GM18861 (cell line): ENCODE measurements around the gene SLC7A5.
"Not testable (repeated sequence)": the region's sequence is repeated elsewhere in the genome, so short reads cannot be mapped to it uniquely, and the experiment has no call there.

ENCODE experiments used
- ATAC-seq: cut with Tn5 transposase; IDR thresholded peaks from one replicate; pipeline ENCODE4 v1.9.1; 2021; ENCODE audit not compliant: unreplicated experiment

The SLC7A5 gene

GRCh38 chr16:87869061-87869878 lies at the start of gene SLC7A5:
SLC7A5 (minus strand) TSS chr16:87869507; CDS start chr16:87869422, 85 bp downstream.
- peak; percentile 37 for ATAC-seq

DNA sequence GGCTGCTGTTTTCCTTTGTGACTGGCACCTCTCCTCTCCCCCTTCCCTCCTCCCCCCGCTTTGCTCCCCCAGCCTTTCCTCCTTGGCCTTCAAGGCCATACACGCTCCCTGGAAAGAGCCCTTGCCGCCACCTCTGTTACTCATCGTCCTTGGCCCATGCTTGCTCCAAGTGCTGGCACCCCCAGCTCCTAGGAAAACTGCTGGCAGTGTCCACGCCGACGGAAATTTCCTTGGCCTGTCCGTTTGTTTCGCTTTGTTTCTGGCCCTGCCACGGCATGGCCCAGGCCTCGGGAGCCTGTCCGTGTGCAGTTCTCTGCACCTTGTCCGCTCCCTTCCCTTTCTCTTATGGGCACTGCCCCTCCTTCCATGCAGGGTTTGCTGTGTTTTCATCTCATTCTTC lies 49.0 kb upstream of the SLC7A5 start:
- no peak for ATAC-seq

DNA sequence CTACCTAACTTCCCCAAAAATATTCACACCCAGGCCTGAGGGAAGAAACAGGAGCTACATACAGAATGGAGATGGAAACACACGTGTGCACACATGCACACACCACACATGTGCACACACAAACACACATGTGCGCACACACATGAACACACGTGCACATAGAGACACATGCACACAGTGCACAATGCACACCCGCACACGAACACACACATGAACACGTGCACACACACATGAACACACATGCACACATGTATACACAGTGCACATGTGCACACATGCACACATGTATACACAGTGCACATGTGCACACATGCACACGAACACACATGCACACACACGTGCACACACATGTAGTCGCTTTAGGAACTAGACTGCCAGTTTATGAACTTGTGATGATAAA lies 48.2 kb upstream of the SLC7A5 start:
- ATAC-seq: no peak

- no peak for ATAC-seq
Measured at GRCh38 chr16:87914812-87915211, 45.5 kb upstream of the SLC7A5 start.

GRCh38 chr16:87914021-87914725 lies 44.9 kb upstream of the SLC7A5 start:
- not testable (repeated sequence) for ATAC-seq

GRCh38 chr16:87912691-87913090 lies 43.4 kb upstream of the SLC7A5 start:
- ATAC-seq: not testable (repeated sequence)

DNA sequence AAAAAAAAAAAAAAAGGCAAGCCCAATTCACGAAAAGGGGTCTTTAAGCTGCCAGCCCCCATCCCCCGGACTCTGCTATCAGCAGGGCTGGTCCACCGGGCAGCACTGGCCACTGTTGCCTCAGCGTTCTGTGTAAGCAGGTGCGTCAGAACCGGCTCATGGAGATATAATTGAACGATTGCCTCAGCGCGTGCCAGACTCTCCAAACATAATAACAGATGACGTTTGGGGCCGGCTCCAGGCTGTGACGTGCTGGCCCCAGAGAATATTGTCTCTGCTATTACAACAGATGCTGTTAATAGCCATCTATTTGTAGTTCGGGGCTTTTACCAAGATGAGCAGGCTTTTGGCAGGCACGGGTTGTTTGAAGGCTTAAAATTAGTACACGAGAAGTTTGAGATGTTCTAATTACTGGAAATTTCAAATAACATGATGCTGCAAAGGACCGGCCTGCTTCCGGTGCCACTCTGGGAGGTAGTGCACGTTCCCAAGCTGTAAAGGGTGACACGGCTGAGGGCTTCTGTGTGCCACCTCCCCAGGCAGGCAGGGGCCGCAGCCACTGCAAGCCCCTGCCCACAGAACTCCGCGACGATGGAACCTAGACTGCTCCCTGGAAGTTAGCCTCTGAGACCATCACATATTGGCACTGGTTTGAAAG lies 41.9 kb upstream of the SLC7A5 start:
- ATAC-seq: not testable (repeated sequence)

DNA sequence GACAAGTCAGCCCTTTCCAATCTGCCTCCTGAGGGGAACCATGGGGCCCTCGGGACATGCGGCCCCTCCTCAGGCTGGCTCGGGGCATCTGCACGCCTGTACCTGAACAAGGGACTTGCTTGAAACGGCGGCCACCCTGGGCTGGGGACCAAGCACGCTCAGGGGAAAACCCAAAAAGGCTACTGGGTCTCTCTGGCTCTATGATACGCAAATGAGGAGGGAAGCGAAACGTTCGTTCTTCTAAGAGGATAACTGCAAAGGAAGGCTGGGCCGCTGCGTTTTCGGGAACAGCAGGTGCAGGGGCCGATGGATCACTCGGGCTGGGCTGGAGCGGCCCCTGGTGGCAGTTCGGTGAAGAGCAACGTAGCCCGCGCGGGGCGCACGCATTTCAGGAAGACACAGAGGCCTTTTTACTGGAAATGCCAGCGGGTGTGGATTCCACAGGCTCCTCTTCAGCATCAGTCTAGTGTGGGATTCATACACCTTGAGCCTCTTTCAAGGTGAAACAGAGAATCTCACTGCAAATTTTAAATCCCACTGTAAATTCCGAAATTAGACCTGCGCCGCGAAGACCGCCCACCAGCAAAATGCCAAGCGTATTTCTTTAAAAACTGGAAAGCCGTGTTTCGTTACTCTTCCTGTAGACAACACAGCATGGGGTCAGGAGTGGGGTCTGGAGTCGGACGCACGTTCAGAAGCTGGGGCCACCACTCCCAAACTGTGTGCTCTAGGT lies 40.1 kb upstream of the SLC7A5 start:
- ATAC-seq: peak; percentile 78

DNA sequence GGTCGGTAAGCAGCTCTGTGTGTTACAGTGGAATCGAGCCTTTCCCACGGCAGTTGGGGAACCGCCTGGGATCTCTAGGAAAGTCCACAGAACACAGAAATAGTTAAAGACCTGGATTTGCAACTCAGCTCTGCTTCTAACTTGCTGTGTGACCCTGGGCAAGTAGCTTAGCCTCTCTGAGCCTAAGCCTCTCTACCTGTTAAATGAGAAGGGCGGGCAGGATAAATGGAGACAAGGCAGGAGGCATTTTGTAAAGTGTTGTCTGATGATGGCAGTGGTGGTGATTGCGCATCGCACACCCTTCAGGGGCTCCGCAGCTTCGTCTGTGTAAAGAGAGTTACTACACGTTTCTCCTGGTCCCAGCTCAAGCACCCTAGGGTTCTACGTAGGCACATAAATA lies 38.8 kb upstream of the SLC7A5 start:
- ATAC-seq: not testable (repeated sequence)

GRCh38 chr16:87905521-87905920 lies 36.2 kb upstream of the SLC7A5 start:
- not testable (repeated sequence) for ATAC-seq

- ATAC-seq: not testable (repeated sequence)
Measured at GRCh38 chr16:87904963-87905362, 35.7 kb upstream of the SLC7A5 start.

DNA sequence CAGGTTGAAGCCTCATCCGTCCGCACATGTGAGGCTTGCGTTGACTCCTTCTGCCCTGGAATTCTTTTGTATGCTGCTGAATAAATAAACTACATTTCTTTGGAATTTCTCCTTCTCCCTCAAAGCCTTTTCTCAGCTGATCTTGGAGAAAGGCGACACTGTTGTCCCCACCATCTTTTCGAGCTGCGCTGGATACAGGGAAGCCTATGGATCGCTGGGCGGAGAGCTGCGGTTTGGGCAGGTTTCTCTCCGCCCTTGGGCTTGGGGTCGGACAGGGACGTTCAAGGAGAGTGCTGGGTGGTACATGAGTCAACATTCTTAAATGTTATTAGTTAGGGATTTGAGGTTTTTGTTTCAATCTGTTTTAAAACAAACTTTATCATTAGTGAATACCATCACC lies 31.2 kb upstream of the SLC7A5 start:
- ATAC-seq: not testable (repeated sequence)

- ATAC-seq: no peak
Measured at GRCh38 chr16:87897521-87898505, 28.5 kb upstream of the SLC7A5 start.

DNA sequence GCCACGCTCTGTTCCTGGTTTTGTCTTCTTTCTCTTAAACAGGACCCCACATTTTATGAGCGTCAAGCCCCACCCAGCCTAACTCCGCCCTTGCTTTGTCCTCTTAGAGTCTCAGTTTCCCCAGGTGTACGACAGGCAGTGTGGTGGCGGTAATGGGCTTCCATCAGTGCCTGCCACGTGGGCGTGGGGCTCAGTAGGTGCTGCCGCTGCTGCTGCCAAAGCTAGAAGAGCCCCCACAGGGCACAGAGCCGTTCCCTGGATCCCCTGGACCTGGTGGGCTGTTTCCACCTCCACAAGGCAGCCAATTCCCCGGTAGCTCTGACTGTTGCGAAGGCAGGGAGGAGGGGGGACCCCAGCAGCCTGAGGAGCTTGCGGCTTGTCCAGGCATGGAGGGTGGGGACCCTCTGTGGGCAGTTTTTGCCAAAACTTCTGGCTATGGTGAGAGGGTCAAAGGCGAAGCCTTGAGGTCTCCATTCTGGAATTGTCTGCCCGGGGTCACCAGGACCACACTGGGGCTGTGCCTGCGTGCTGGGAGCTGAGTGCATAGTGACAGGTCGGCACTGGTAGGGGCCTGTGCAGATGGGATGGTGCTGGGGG lies 27.7 kb upstream of the SLC7A5 start:
- not testable (repeated sequence) for ATAC-seq

- ATAC-seq: not testable (repeated sequence)
Measured at GRCh38 chr16:87896176-87896890, 27.0 kb upstream of the SLC7A5 start.

DNA sequence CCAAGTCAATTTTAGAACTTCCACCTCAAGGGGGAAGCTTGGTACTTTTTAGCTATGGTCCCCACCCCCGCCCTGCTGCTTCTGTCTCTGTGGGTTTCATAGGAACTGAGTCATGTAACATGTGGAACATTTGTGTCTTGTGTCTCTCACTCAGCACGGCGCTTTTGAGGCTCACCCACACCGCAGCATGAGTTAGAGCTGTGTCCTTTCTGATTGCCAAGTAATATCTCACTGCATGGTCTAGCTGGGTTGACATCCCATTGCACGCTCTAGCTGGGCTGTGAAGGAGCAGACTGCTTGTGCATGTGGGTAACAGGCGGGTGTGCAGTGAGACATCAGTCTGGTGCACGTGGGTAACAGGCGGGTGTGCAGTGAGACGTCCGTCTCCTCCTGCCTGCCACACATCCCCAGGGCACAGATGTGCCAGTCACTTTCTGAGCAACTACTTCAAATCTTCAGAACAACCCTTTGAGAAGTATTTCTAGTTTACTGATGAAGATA lies 26.4 kb upstream of the SLC7A5 start:
- no peak for ATAC-seq

DNA sequence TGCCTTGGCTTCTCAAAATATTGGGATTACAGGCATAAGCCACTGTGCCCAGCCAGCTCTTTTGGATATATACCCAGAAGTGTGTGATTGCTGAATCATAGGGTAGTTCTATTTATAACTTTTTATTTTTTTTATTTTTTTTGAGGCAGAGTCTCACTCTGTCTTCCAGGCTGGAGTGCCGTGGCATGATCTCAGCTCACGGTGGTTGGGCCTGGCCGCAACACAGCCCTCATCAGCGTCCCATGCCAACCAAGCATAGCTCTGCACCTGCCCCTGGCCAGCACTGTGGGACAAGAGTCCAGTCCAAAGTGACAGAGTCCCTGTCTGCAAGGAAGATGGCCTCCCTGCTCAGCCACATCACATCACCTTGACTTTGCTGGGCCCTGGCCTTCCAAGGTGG lies 24.7 kb upstream of the SLC7A5 start:
- ATAC-seq: not testable (repeated sequence)

GRCh38 chr16:87891764-87892163 lies 22.5 kb upstream of the SLC7A5 start:
- ATAC-seq: no peak

GRCh38 chr16:87889762-87890161 lies 20.5 kb upstream of the SLC7A5 start:
- ATAC-seq: not testable (repeated sequence)
